PC-9 (cell line): ENCODE measurements around the gene SIGLEC12. TPM values are rescaled to one million over a fixed set of nuclear protein-coding genes. Genes with fewer than 3 reads are reported as not detected.

ENCODE experiments used
- BruUV-seq: library from RNA; stranded (reverse); fragments of 400-500 nt; replicated peaks from 2 replicates; lab custom pipeline; 2021; lab: Mats Ljungman, UMichigan
- CTCF ChIA-PET: fragments of 300-600 bp; sonication (Branson Sonifier 250); formaldehyde crosslinking; loops from one replicate; lab custom pipeline; 2022; ENCODE audit warnings: antibody characterized with exemption; lab: Charles Lee
- POLR2A ChIA-PET: fragments of 300-600 bp; sonication (Branson Sonifier 250); formaldehyde crosslinking; loops from one replicate; lab custom pipeline; 2022; ENCODE audit warnings: antibody characterized with exemption; ENCODE audit not compliant: unreplicated experiment; lab: Charles Lee
- DNase-seq, 2 experiments: peaks; one replicate each; pipeline versions ENCODE4 v3.0.0 to v3.0.0-alpha.2; 2015 to 2022; ENCODE audit warnings: mixed read lengths in 1 of 2
- H2AFZ ChIP-seq: fragments of 200-600 bp; sonication (generic); 2 replicates; pipeline ENCODE4 v1.8.1; 2017; ENCODE audit warnings: antibody characterized with exemption
- H3F3A ChIP-seq: fragments of 200-600 bp; sonication (generic); 2 replicates; pipeline ENCODE4 v1.8.1; 2017; ENCODE audit warnings: antibody characterized with exemption, mild to moderate bottlenecking, low read depth; ENCODE audit not compliant: insufficient read depth
- H3K27ac ChIP-seq: fragments of 200-600 bp; sonication (generic); 2 replicates; pipeline ENCODE4 v1.6.1; 2016; ENCODE audit warnings: mixed run types
- H3K27me3 ChIP-seq: fragments of 200-600 bp; sonication (generic); 2 replicates; pipeline ENCODE4 v1.6.1; 2016; ENCODE audit warnings: low read depth, mixed run types; ENCODE audit not compliant: insufficient read depth
- H3K36me3 ChIP-seq: fragments of 200-600 bp; sonication (generic); 2 replicates; pipeline ENCODE4 v1.6.1; 2016; ENCODE audit warnings: low read depth, mixed run types
- H3K4me1 ChIP-seq: fragments of 200-600 bp; sonication (generic); replicated peaks from 2 replicates; pipeline ENCODE4 v1.6.1; 2016; ENCODE audit warnings: mixed run types; ENCODE audit not compliant: insufficient read depth
- H3K4me2 ChIP-seq: fragments of 200-600 bp; sonication (generic); 2 replicates; pipeline ENCODE4 v1.6.1; 2017; ENCODE audit warnings: mixed run types
- H3K4me3 ChIP-seq: fragments of 200-600 bp; sonication (generic); 2 replicates; pipeline ENCODE4 v1.6.1; 2016; ENCODE audit warnings: mixed run types
- H3K79me2 ChIP-seq: fragments of 200-600 bp; sonication (generic); 2 replicates; pipeline ENCODE4 v1.6.1; 2017; ENCODE audit warnings: low read depth, mixed run types
- H3K9me2 ChIP-seq: fragments of 200-600 bp; sonication (generic); 2 replicates; pipeline ENCODE4 v1.8.1; 2017; ENCODE audit warnings: mild to moderate bottlenecking; ENCODE audit not compliant: insufficient read depth
- H3K9me3 ChIP-seq: fragments of 200-600 bp; sonication (generic); 2 replicates; pipeline ENCODE4 v1.8.1; 2016; ENCODE audit warnings: low read depth; ENCODE audit not compliant: insufficient read depth
- H4K20me1 ChIP-seq: fragments of 200-600 bp; sonication (generic); 2 replicates; pipeline ENCODE4 v1.8.1; 2017; ENCODE audit not compliant: insufficient read depth
- EZH2 ChIP-seq: fragments of 200-600 bp; sonication (generic); IDR thresholded peaks from 2 replicates; pipeline ENCODE4 v1.8.0; 2017; ENCODE audit warnings: antibody characterized with exemption, low read depth
- intact Hi-C: fragments of 100-400 bp; cut with micrococcal nuclease; formaldehyde crosslinking; loops from one replicate; pipeline ENCODE4 v1.10.0; 2022; ENCODE audit not compliant: unreplicated experiment
- total RNA-seq: library from RNA; stranded (reverse); gene quantifications from 2 replicates; pipeline ENCODE4 v1.2.3, GENCODE V29; 2021
- TF ChIP-seq, protein P1 (sequence below): fragments of 200-600 bp; sonication (generic); conservative IDR thresholded peaks from 2 replicates; pipeline ENCODE4 v1.6.1; 2017; ENCODE audit warnings: mixed run types, antibody characterized with exemption, mild to moderate bottlenecking, moderate library complexity

SIGLEC12 gene
- total RNA-seq, 1 experiment from 2014 or later: not detected

DNA sequence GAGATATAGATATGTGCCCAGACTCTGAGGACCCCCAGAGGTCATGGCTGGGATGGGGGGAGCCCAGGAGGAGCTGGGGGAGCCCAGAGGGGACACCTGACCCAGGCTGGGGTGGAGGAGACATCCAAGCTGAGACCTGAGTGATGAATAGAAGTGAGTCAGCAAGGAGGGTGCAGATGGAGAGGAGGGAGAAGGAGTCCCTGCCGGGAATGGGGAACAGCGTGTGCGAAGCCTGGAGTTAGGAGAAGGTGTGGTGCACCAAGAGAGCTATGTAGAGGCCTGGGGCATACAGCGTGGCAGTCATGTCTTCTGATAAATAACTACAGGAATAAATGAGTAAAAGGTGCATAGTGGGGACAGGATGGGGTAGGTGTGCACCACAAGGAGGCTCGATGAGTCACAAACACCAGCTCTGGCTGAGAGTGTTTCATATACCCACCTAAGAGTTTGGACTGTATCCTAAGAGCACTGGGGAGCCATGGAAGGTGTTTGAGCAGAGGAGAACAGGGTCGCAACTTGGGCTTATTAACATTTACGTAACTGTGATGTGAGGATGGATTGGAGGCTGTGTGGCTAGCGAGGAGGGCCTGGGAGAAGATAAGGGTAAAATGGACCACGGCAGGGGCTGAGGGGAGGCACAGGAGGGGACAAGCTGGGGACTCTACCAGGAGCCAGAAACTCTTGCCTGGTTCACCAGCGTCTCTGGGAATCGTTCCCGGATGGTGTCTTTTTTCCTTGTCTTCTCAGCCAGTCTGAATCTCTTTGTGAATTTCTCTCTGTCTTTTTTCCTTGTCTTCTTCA is 21.9 kb downstream of the SIGLEC12 start:
- TF ChIP-seq, protein P1, sequence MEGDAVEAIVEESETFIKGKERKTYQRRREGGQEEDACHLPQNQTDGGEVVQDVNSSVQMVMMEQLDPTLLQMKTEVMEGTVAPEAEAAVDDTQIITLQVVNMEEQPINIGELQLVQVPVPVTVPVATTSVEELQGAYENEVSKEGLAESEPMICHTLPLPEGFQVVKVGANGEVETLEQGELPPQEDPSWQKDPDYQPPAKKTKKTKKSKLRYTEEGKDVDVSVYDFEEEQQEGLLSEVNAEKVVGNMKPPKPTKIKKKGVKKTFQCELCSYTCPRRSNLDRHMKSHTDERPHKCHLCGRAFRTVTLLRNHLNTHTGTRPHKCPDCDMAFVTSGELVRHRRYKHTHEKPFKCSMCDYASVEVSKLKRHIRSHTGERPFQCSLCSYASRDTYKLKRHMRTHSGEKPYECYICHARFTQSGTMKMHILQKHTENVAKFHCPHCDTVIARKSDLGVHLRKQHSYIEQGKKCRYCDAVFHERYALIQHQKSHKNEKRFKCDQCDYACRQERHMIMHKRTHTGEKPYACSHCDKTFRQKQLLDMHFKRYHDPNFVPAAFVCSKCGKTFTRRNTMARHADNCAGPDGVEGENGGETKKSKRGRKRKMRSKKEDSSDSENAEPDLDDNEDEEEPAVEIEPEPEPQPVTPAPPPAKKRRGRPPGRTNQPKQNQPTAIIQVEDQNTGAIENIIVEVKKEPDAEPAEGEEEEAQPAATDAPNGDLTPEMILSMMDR: no peak
- no peak for TF ChIP-seq EZH2
- BruUV-seq: no TSS peak

DNA sequence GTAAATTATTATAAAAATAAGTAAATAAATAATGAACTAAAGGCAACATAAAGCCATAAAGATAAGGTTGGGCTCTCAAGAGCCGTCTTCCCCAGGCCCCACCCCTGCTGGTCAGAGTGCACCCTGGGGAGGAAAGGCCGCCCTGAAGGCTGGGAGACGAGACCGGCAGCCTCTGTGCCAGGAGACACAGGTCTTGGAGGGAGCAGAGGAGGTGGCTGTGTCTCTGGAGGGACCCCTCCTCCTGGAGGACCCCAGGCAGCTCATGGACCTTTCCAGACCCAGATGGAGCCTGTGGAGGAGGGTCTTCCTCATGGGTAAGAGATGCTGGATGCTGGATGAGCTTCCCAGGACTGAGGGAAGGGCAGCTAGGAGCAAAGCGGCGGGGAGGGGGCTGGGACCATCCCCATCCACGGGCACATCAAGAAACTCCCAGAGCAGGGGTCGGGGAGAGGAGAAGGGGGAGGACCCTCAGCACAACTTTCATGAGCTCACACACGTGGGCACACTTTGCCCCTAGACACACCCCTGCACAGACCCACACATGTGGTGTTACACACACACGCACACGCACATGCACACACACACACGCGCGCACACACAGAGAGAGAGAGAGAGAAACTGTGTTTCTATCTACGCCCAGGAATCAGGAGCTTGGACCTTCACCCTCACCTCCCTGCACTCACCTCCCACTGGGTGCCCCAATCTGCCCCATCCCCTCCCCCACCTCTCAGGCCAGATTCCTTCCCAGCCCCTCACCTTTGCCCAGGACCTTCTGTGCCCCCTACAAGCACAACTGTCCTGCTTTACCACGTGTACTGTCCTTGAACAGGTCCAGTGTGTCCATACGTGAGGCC is 23.0 kb downstream of the SIGLEC12 start, which contains the start of gene CEACAM18:
TSS of gene CEACAM18 (plus strand) at position 159 of the 854 bp plus-strand sequence.
- no TSS peak for BruUV-seq
- Histone ChIP-seq H3F3A (no peaks in the 10 kb centered on the region), H3K4me2 (no peak within 1 kb of the TSS), H4K20me1 (no peaks in the 10 kb centered on the region), H3K9me3 (no peaks in the 10 kb centered on the region), H3K79me2 (no peaks in the 10 kb centered on the region), H3K4me3 (no peak within 1 kb of the TSS), H3K4me1 (no peaks in the 10 kb centered on the region), H2AFZ (no peak within 1 kb of the TSS), H3K27ac (no peak within 1 kb of the TSS), H3K9me2 (no peaks in the 10 kb centered on the region), H3K27me3 (peaks cover 59% of the 10 kb centered on the region), H3K36me3 (no peaks in the 10 kb centered on the region)
- CTCF ChIA-PET: no interaction called here
- DNase-seq: no peak
- POLR2A ChIA-PET: no interaction called here
- intact Hi-C loops: no loop called here
- TF ChIP-seq EZH2: no peak
- TF ChIP-seq, protein P1: no peak

More for the DNA sequence above, 21.9 kb downstream of the SIGLEC12 start:
- no peak for DNase-seq
- Histone ChIP-seq H3F3A (no peaks in the 10 kb centered on the region), H3K4me1 (no peaks in the 10 kb centered on the region), H3K27me3 (peaks cover 59% of the 10 kb centered on the region), H4K20me1 (no peaks in the 10 kb centered on the region), H3K4me2 (no peak overlapping the region), H3K4me3 (no peak overlapping the region), H3K9me3 (no peaks in the 10 kb centered on the region), H3K79me2 (no peaks in the 10 kb centered on the region), H3K9me2 (no peaks in the 10 kb centered on the region), H3K36me3 (no peaks in the 10 kb centered on the region), H2AFZ (no peak overlapping the region), H3K27ac (no peak overlapping the region)
- intact Hi-C loops: no loop called here
- ChIA-PET CTCF (no interaction called here), POLR2A (no interaction called here)

DNA sequence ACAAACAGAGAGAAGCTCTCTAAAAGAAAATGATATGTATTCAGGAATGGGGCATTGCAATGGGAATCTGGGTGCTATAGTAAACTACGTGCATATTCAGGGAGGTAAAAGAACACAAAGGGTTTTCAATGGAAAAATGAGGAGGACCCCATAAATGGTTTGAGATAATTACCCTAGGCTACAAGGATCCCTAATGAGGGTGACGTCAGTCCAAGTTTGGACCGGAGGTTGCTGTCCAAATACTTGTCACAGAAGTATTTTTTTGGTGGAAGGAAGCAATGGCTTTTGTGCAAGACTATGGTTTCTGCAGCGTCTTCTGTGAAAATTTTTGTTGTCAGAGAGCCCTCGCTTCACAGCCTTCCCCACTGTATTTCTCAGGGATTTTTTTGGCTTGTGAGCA is 24.3 kb downstream of the SIGLEC12 start:
- no peaks in the 10 kb centered on the region for H3F3A ChIP-seq
- no peaks in the 10 kb centered on the region for H3K4me1 ChIP-seq
- H3K9me2 ChIP-seq: no peaks in the 10 kb centered on the region
- DNase-seq: no peak
- ChIA-PET CTCF (no interaction called here), POLR2A (no interaction called here)
- intact Hi-C loops: no loop called here
- H4K20me1 ChIP-seq: no peaks in the 10 kb centered on the region
- H3K4me3 ChIP-seq: no peak overlapping the region
- no peak overlapping the region for H3K27ac ChIP-seq
- H3K27me3 ChIP-seq: peaks cover 46% of the 10 kb centered on the region
- no peaks in the 10 kb centered on the region for H3K9me3 ChIP-seq
- no peak overlapping the region for H3K4me2 ChIP-seq
- no peak for TF ChIP-seq EZH2
- TF ChIP-seq, protein P1: no peak
- no TSS peak for BruUV-seq
- H2AFZ ChIP-seq: no peak overlapping the region
- H3K79me2 ChIP-seq: no peaks in the 10 kb centered on the region
- no peaks in the 10 kb centered on the region for H3K36me3 ChIP-seq
